NK-92 treated with Interleukin-12 subunit alpha and Interleukin-12 subunit beta, amount 100 ng/mL, for 24 hours (cell line): ENCODE measurements around the gene MTHFD1L.
"Not testable (repeated sequence)": the region's sequence is repeated elsewhere in the genome, so short reads cannot be mapped to it uniquely, and the experiment has no call there.

Experiments used
- DNase-seq: peaks from one replicate; lab custom pipeline; 2025; lab: John Stamatoyannopoulos, UW

MTHFD1L gene

GRCh38 chr6:151123641-151124040, 258.1 kb downstream of the MTHFD1L start:
- DNase-seq, result not testable (repeated sequence)

DNA sequence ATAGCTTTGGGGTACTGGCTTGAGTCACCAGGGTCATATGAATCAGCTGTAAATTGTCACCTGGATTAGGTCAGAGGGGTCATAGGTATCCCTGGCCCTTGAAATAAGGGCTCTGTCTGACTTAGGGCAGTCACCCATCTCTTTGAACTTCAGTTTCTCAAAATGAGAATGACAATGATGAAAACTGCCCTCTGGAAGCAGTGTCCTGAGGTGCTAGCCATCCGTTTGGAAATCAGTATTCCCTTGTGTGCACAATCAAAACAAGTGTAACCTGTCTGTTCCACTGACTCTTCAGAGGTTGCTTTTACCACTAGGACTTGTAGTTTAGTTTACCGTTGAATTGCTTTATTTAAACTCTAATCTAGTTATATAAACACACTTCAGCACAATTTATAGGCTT, 259.7 kb downstream of the MTHFD1L start:
- DNase-seq, result not testable (repeated sequence)

DNA sequence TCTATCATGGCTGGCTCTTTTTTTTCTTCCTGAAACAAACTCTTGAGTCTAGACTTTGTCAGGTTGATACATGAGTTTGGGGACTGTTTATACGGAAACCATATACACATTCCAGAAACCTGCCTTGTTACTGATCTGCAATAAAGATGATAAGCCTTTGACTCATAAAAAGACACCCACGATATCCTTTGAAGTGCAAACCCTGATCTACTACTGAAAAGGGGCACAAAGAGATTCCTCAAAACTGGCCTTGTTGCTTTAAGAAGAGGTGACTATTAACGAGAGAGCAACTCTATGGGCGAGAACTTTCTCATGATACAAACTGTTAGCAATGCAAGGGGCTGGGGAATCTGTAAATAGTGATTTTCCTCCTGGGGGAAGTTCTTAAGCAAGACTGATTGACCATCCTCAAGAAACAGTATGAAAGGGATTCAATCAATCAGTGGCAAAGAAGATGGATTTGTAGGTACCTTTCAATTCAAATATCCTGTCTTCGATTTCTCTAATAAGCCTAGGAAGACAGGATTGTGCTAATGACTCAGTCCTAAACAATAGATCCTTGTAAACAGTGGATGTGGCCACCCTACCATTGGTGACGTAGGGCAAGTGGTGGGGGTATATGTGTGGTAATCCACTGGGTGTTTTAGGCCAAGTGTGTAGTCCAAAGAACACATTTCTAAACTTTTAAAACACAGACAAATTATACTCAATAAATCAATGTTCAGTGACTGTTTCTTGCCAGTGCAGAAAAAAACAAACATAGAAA, 260.3 kb downstream of the MTHFD1L start:
- not testable (repeated sequence) for DNase-seq

DNA sequence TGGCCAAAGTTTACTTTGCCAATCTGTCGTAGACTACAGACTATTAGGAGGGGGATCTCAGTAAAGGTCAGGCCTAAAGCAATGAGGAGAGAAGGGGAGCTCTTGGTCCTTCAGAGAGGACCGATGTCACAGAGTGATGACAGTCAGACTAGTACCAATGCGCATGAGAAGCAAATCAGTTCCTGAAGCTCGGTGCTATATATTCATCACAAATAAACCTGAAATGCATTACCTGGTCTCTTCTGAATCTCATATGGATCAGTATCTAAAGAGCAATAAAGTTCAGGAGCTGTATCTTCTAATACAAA, 260.9 kb downstream of the MTHFD1L start:
- not testable (repeated sequence) for DNase-seq

DNA sequence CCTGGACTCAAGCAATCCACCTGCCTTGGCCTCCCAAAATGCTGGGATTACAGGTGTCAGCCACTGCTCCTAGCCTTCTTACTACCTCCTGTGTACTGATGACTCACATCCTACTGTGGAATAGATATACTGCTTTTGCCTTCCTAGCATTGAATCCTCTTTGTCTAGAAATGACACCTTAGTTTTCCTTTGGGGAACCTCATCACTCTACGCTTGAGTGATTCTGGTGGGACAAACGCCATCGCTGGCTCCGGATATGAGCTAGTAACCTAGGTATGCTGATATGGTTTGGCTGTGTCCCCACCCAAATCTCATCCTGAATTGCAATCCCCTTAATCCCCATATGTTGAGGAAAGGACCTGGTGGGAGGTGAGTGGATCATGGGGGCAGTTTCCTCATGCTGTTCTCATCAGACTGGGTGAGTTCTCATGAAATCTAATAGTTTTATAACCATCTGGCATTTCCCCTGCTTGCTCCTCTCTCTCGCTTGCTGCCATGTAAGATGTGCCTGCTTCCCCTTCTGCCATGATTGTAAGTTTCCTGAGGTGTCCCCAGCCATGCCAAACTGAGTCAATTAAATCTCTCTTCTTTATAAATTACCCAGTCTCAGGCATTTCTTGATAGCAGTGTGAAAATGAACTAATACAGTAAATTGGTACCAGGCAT, 261.8 kb downstream of the MTHFD1L start:
- not testable (repeated sequence) for DNase-seq

- no peak for DNase-seq
Measured at GRCh38 chr6:151128763-151129370, 263.4 kb downstream of the MTHFD1L start.

GRCh38 chr6:151130329-151130728, 264.8 kb downstream of the MTHFD1L start:
- DNase-seq, result no peak

GRCh38 chr6:151131324-151132007, 266.0 kb downstream of the MTHFD1L start:
- no peak for DNase-seq

- no peak for DNase-seq
Measured at GRCh38 chr6:151136141-151136755, 270.7 kb downstream of the MTHFD1L start.

- DNase-seq, result no peak
Measured at GRCh38 chr6:151137542-151137941, 272.0 kb downstream of the MTHFD1L start.

DNA sequence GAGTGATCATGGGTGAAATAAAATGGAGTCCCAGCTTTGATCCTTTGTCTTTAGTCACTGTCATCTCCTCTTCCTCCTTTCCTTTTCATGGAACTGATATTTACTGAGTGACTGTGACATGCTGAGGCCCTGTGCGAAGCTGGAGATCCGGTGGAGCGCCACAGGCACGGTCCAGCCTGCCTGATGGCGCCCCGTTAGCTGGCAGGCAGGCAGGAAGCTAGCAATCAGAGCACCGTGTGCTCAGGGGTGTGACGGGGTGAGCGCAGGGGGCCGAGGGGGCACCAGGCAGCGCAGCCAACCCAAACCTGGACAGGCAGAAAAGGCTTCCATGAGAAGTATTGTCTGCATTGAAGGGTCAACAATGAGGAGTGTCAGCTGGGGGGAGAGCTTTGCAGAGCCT, 274.0 kb downstream of the MTHFD1L start:
- no peak for DNase-seq

DNA sequence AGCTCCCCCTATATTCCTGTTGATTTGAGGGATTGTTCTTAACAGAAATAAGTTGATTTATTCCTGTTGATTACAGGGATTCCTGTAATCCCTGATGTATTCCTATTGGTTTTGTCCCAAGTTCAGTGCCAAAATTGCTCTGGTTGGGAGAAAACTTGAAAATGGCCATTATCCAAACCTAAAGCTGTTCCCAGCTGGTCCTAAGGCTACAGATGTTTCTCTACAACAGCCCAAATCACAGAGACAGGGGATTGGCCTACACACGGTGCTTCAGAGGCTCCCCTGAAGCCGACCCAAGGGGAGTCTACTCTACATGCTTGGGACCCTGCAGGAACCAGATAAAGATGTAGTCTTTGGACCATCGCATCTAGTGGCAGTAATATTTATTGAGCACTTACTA, 275.3 kb downstream of the MTHFD1L start:
- DNase-seq, result no peak

DNA sequence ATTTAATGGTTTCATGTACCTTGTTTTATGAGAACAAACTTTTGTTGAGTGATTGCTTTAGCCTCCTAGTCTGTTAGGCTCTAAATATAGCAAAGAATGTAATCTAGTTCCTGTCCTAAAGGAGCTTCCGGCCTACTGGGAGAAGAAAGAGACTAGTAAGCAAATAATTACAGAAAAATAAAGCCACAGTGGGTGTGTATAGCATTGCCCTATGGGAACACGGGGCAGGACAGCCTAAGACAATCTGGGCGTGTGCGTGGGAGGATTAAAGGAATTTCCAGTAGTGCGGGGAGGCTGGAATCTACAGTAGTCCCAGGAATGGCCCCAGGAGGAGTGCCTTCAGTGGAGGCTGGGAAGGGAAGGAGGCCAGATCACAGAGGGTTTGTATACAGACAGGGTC, 276.2 kb downstream of the MTHFD1L start:
- no peak for DNase-seq

GRCh38 chr6:151142676-151143075, 277.2 kb downstream of the MTHFD1L start:
- DNase-seq, result no peak

- no peak for DNase-seq
Measured at GRCh38 chr6:151143337-151143736, 277.8 kb downstream of the MTHFD1L start.

- no peak for DNase-seq
Measured at GRCh38 chr6:151143806-151144205, 278.3 kb downstream of the MTHFD1L start.

- no peak for DNase-seq
Measured at GRCh38 chr6:151147118-151147832, 281.8 kb downstream of the MTHFD1L start.

GRCh38 chr6:151148111-151148510, 282.6 kb downstream of the MTHFD1L start:
- DNase-seq, result no peak

- DNase-seq, result no peak
Measured at GRCh38 chr6:151149793-151150192, 284.3 kb downstream of the MTHFD1L start.
